CD4-positive, alpha-beta T cell treated with Interleukin-17A for 1 hour (primary cell): ENCODE measurements around the gene TEKT5.
A peak's percentile ranks its signal among the peaks of the same experiment; 100 is the strongest.
"Not testable (repeated sequence)": the region's sequence is repeated elsewhere in the genome, so short reads cannot be mapped to it uniquely, and the experiment has no call there.

Experiments
- DNase-seq: peaks from one replicate; pipeline ENCODE4 v3.0.0-alpha.2; 2020

TEKT5 gene

DNA sequence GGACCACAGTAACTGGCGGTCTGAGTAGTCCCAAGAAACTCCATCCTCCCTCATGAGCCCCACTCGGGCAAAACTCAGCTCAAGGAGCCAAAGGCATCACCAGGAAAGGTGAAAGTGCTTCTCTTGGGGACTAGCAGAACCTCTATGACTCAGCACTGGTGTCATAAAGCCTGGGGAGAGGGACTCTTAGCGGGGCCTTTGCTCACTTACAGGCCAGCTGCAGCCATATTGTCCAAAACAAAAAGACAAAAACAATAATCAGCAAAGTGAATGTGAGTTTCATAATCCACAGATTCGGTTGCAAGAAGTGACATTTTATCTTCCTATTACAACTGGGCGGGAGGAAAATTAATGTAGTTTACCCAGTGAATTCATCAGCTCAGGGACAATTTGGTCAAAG lies at the start of gene TEKT5:
Gene TEKT5, minus strand, starts transcription at position 101 of the 400 bp plus-strand sequence. Its CDS starts 57 bp downstream, at position 44.
- no peak for DNase-seq

- peak; percentile 99 for DNase-seq
Observed at GRCh38 chr16:10743610-10744369, 49.1 kb upstream of the TEKT5 start, which contains the start of gene NUBP1. Gene NUBP1, plus strand, starts transcription at chr16:10743842. Its CDS starts 22 bp downstream, at chr16:10743864.

DNA sequence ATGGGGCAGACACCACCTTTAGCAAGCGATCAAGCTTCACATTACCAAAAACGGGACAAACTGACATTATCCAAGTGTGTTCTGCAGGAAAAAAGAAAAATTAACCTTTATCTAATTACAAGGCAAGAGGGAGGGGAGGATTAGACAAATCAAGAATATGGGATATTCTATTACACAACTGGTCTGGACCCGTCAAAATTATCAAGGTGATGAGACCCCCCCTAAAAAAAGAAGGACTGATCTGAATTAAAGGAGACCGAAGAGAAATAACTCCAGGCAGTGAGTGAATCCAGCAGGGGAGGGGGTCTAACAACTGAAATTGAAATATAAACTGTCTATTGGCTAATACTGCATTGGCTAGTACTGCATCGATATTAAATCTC lies 48.5 kb upstream of the TEKT5 start:
- no peak for DNase-seq

- DNase-seq: no peak
Observed at GRCh38 chr16:10741844-10742243, 47.1 kb upstream of the TEKT5 start.

GRCh38 chr16:10741249-10741648 lies 46.5 kb upstream of the TEKT5 start:
- not testable (repeated sequence) for DNase-seq

- peak; percentile 7 for DNase-seq
Observed at GRCh38 chr16:10740845-10741208, 46.1 kb upstream of the TEKT5 start.

DNA sequence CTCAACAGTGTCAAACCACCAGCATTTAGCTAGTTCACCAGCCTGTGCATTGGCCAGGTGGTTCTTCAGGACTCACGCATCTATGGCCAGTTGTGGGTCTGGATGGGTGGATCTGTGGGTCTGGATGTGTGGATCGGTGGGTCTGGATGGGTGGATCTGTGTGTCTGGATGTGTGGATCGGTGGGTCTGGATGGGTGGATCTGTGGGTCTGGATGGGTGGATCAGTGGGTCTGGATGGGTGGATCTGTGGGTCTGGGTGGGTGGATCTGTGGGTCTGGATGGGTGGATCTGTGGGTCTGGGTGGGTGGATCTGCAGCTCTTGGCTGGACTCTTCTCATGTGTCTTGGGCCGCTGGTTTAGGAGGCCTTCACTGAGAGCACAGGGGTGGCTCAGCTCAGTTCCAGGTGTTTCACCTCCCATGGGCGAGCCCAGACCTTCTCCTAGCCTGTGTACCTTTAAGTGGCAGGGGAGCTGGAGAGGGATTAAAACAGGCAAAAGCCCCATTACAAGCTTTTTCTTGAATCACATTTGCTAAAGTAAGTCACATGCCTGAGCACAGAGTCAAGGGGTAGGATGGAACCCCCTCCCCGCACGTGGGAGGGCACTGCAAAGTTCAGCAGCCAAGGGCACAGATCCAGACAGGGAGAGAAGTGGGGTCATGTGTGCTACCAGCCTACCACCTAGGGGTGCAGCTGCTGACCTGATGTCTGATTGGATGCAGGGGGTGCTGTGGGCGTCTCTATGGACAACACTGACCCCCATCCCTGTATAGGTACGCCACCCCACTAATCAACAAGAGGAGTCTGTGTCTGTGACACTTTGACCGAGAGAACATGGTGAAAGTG lies 45.5 kb upstream of the TEKT5 start:
- DNase-seq: no peak

- peak; percentile 29 for DNase-seq
Observed at GRCh38 chr16:10738231-10739077, 43.7 kb upstream of the TEKT5 start.

GRCh38 chr16:10737068-10737625 lies 42.4 kb upstream of the TEKT5 start:
- DNase-seq: peak; percentile 86

DNA sequence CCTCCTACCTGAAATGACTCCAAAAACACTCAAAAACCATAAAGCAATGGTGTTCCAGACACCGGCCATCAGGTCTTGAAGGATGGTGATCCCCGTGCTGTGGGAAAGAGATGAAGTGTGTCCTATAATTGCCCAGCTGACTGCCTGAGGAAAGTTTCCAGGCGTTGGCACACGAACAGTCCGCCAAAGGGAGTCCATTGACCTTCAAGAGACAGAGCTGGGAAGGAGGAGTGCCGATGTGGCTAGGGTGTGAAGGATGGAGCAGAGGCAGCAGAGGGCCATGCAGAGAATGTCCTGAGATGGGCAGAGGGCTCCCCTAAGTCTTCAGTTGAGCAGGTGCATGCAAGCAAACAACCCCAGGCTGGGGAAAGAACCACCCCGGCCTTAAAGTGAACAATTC lies 37.1 kb upstream of the TEKT5 start:
- DNase-seq: no peak

- DNase-seq: no peak
Observed at GRCh38 chr16:10729104-10730048, 34.6 kb upstream of the TEKT5 start.

DNA sequence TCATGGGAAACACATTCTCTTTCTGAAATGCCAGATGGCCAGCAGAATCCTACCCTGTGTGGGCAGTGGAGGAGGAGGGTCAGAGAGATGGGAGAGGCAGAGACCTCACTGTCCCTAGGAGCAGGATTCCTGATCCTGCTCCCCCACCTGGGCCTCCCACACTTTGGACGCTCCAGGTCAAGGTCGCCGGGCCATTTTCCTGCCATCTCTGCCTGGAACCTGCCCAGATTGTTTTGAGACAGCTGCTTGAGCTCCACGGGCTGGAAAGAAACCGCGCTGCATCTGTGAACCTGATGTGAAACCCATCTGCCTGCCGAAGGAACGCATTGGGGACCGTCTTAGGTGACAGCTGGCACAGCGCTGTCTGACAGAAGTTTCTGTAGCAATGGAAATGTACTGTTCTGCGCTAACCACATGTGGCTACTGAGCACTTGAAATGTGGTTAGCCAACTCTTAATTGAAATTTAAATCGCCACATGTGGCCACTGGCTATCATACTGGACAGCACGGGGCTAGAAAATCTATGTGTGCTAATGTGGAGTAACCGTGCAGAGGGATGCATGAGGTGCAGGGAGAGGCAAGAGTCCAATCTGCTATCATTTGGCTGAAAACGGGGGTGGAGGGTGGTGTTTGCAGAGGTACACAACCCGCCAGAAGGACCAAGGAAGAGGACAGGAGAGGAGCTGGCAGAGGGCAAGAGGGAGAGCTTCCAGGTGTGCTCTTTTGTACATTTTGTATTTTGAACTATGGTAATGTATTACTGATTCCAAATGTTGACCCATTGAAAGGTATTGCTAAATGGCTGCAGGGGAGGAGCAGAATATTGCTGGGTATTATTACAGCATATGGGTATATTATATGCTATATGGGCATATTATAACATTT lies 33.5 kb upstream of the TEKT5 start:
- DNase-seq: no peak

GRCh38 chr16:10708969-10709368 lies 14.2 kb upstream of the TEKT5 start:
- DNase-seq: no peak

GRCh38 chr16:10699756-10700155 lies 5.0 kb upstream of the TEKT5 start:
- no peak for DNase-seq

DNA sequence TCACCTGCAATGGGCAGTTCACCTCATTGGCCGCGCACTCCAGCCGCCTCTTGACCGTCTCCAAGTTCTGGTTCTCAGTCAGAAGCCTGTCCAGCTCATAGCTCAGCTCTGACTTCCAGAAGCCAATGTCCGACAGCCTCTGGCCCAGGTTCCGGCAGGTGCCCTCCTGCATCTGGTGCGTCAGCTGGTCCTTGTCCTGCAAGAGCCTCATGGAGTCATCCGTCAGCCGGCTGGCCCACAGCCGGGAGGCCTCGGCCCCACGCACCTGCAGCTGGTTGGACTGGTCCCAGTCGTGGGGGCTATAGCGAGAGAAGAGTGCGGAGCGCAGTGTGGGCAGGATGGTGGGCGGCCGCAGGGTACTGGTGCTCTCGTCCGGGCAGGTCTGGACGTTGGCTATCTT lies 424 bp downstream of the TEKT5 start:
- no peak for DNase-seq

GRCh38 chr16:10693889-10694288 lies 841 bp downstream of the TEKT5 start:
- no peak for DNase-seq

DNA sequence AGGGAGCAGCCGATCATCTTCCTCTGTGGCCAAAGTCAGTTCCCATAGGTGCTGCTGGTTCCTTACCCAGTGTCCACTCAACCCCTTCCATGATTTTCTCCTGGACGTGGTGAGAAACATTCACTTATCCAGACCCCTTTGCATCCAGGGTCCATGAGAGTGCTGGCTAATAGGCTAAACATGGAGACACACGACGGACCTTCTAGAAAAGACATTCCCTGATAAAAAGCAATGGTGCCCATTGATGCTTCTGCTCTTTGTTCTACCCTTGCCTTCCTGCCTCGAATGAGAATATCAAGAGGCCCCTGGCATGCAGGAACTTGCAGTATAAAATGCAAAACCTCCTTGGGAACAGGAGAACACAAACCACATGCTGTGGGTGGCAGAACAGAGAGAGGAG lies 2.3 kb downstream of the TEKT5 start:
- DNase-seq: no peak

DNA sequence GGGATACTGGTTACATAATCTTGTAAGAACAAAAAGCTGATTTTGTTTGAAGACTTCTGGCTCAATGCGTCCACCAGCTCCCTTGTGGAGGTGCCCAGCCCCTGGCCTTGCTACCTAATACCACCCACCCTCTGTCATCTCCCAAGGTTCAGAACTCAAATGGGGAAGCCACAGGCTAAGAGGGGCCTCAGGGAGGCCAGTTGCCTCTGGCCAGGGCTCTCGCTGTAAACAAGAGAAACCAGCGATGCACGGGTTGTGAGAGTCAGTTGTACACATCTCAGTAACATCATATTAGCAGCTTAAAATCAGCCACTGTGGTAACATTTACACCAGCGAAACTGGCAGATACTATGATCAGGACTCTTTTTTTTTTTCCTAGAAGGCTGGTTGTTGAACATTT lies 6.0 kb downstream of the TEKT5 start:
- DNase-seq: no peak

GRCh38 chr16:10688291-10688690 lies 6.4 kb downstream of the TEKT5 start:
- no peak for DNase-seq

DNA sequence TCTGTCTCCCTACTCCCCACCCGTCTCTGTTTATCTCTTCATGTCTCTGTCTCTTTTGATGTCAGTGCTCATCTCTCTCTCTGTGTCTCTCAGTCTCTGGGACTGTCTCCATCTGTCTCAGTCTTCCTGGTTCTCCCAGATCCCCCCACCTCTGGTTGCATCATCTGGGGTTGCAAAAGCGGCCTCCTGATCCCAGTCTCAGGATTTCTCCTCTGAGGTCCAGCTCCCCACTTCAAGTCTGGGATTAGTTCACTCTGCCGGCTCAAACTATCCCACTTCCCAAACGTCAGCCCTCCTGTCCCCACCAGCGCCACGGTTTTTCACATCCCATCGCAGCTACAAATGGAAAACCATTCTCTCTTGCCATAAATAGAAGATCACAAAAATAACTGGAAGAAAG lies 9.0 kb downstream of the TEKT5 start:
- DNase-seq: no peak
